Suprapubic skin (tissue), 3 donors: ENCODE measurements around the gene CEBPE.

Experiments
- EP300 ChIP-seq: sonication (generic); formaldehyde crosslinking; IDR thresholded peaks from one replicate; pipeline ENCODE4 v1.6.1; 2017; ENCODE audit warnings: antibody characterized with exemption
- TF ChIP-seq, protein P1 (sequence below), 2 donors: fragments of 200-600 bp in 1 of 2; fragments of 450-650 bp in 1 of 2; sonication (generic) in 1 of 2; IDR thresholded peaks; one replicate each; pipeline ENCODE4 v1.5.1; 2016 to 2019; ENCODE audit warnings: antibody characterized with exemption in 2 of 2, mild to moderate bottlenecking in 1 of 2, moderate library complexity in 1 of 2

DNA sequence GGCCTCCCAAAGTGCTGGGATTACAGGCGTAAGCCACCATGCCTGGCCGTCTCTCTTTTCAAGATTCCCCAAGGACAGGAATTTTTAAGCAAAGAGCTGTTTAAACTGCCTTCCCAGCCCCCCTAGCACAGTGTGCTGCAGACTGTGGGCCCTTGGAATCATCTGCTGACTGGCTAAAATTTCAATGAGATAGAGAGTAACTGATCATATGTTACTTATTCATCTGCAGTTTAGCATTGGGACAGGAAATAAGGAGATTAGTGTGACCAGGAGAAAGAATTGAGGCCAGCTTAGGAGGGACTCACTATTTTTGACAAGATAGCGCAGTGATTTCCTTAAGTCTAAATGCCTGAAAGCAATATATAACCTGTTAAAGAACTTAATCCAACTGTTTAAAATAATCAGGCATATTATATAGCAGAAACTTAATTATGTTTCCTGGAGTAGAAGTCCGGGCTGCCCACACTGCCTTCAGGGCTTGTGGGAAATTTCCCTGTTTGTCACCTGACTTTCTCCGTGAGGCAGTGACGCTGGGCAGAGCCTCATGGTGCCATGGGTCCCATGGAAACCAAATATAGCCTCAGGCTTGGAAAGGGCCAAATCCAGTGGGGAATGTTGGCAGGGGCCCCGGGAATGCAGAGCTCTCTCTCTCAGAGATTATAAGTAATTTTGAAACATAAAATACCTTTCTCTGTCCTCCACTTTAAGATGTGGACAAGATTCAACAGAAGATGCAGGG, 22.8 kb upstream of the CEBPE start:
- TF ChIP-seq EP300, result peak; percentile 82
- TF ChIP-seq, protein P1, sequence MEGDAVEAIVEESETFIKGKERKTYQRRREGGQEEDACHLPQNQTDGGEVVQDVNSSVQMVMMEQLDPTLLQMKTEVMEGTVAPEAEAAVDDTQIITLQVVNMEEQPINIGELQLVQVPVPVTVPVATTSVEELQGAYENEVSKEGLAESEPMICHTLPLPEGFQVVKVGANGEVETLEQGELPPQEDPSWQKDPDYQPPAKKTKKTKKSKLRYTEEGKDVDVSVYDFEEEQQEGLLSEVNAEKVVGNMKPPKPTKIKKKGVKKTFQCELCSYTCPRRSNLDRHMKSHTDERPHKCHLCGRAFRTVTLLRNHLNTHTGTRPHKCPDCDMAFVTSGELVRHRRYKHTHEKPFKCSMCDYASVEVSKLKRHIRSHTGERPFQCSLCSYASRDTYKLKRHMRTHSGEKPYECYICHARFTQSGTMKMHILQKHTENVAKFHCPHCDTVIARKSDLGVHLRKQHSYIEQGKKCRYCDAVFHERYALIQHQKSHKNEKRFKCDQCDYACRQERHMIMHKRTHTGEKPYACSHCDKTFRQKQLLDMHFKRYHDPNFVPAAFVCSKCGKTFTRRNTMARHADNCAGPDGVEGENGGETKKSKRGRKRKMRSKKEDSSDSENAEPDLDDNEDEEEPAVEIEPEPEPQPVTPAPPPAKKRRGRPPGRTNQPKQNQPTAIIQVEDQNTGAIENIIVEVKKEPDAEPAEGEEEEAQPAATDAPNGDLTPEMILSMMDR (IDR thresholded peaks at IDR 0.05), result no peak
